BLaER1 (cell line): ENCODE results near the gene ACADVL.

Source experiments
- H3K27ac ChIP-seq: shearing (Covaris generic); formaldehyde crosslinking; 2 replicates; pipeline ENCODE4 v1.8.1; 2022
- H3K27me3 ChIP-seq: shearing (Covaris generic); formaldehyde crosslinking; 2 replicates; pipeline ENCODE4 v1.8.1; 2022
- H3K36me3 ChIP-seq: shearing (Covaris generic); formaldehyde crosslinking; 2 replicates; pipeline ENCODE4 v1.8.1; 2022
- H3K4me1 ChIP-seq: shearing (Covaris generic); formaldehyde crosslinking; 2 replicates; pipeline ENCODE4 v1.8.1; 2022
- H3K4me2 ChIP-seq: shearing (Covaris generic); formaldehyde crosslinking; 2 replicates; pipeline ENCODE4 v1.8.1; 2022
- H3K4me3 ChIP-seq: shearing (Covaris generic); formaldehyde crosslinking; 2 replicates; pipeline ENCODE4 v1.8.1; 2022
- H3K9ac ChIP-seq: shearing (Covaris generic); formaldehyde crosslinking; 2 replicates; pipeline ENCODE4 v1.8.1; 2022
- H3K9me3 ChIP-seq: shearing (Covaris generic); formaldehyde crosslinking; 2 replicates; pipeline ENCODE4 v1.8.1; 2022
- H4K20me1 ChIP-seq: shearing (Covaris generic); formaldehyde crosslinking; 2 replicates; pipeline ENCODE4 v1.8.1; 2022
- Cebpa-rat ChIP-seq: shearing (Covaris generic); IDR thresholded peaks from 2 replicates; pipeline ENCODE4 v1.8.1; 2022

ACADVL gene

DNA sequence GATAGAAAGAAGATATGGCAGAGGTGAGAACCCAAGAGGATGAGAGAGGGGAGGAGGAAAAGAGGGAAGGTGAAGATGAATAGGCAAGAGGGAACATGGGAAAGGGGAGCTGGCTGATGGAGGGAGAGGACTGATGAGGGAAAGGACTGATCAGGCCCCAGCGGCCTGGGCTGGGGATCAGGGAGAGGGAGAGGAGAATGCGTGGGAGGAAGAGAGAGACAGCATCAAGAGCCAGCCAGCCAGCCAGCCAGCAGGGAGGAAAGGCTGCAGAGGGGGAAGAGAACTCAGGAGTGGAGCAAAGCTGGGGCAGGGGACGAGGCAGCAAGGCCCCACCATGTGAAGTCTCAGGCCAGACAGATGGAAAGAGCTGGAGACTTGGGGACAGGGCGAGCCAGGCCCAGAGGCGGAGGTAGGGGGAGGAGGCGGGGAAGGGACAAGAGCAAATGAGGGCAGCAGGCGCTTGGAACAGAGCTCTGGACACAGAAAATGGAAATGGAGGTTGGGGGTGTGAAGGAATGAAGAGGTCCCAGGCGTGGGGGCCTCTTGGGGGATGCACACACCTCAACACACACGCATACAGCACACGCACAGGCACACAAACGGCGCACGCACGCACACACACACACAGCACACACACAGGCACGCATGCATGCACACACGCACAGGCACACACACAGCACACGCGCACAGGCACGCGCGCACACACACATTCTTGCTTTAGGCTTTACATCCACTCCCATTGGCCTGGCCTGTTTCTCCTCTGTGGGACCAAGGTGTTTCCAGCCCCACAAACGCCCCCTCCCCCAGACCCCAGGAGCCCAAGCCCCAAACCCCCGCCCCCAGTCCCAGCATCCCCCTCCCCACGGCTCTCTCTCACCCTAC lies 12.4 kb upstream of the ACADVL start:
- Histone ChIP-seq H3K36me3 (peaks cover 43% of the 10 kb centered on the region), H4K20me1 (peaks cover 65% of the 10 kb centered on the region; the same call in 1 of the 2 replicates), H3K9ac (no peak overlapping the region), H3K4me2 (no peak overlapping the region), H3K27ac (0 out of 2 replicates have a peak overlapping the region, but pooled peaks have one; percentile 18), H3K9me3 (no peaks in the 10 kb centered on the region), H3K4me1 (peaks cover 56% of the 10 kb centered on the region), H3K4me3 (no peak overlapping the region), H3K27me3 (no peaks in the 10 kb centered on the region)
- TF ChIP-seq Cebpa-rat, result no peak

DNA sequence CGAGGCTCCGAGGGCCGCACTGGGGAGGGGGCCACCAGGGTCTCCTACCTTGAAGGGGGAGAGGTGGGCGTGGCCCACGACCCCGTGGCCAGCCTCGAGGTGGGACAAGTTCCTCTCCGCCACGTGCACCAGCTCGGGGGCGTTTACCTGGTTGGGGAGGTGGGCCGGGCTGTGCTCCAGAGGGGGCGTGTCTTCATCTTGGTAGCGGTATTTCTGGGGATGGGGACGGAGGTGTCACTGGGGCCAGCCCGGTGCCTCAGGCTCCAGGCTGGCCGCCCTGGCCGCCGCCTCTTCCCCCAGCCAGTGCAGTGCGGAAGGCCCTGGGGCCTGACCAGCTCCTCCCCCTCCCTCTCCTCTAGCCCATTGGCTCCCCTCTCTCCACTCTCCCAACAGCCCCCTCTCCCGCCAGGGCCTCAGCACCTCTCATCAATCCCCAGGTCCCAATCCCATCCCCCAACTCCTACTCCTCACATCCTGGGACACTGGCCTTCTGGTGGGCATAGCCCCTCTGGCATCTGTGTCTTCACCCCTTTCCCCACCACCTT lies 11.6 kb upstream of the ACADVL start:
- Histone ChIP-seq H3K4me2 (no peak overlapping the region), H4K20me1 (peaks cover 67% of the 10 kb centered on the region; the same call in 1 of the 2 replicates), H3K9me3 (no peaks in the 10 kb centered on the region), H3K4me3 (no peak overlapping the region), H3K27me3 (no peaks in the 10 kb centered on the region), H3K4me1 (peaks cover 64% of the 10 kb centered on the region), H3K9ac (no peak overlapping the region), H3K27ac (no peak overlapping the region), H3K36me3 (peaks cover 35% of the 10 kb centered on the region)
- no peak for TF ChIP-seq Cebpa-rat

DNA sequence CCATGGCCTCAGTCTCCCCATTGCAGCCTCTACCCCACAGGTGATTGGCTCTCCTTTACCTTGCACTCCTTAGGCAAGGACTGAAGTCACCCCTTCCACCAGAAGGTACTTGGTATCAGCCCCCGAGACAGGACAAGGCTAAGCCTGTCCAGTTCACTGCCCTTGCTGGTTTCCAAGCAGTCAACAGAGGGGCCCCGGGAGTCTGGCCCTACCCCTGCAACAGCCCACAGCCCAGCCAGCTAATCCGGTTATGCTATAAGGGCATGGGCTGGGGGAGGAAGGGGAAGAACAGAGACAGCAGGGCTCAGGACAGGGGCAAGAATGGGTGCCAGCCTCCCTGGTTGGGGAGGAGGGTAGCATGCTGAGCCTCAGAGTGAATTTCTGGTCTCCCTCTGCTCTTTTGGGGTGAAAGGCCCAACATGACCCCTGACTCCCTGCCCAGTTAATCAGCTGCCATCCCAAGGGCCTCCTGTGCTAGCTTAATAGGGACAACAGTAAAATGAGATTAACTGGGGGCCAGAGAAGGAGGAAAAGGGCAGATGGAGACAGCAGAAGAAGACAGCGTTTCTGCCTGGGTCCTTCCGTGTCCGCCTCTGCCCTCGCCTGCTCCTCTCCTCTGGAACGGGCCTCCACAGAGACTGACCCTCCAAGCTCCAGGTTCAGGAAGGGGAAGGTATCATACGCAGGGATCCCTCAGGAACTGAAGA lies 10.8 kb upstream of the ACADVL start:
- no peak overlapping the region for H3K27ac ChIP-seq
- H3K9ac ChIP-seq, result peak overlapping the region; percentile 41; the same call in 1 of the 2 replicates
- peaks cover 72% of the 10 kb centered on the region for H3K4me1 ChIP-seq
- TF ChIP-seq Cebpa-rat, result no peak
- no peak overlapping the region for H3K4me2 ChIP-seq
- peaks cover 69% of the 10 kb centered on the region; the same call in 1 of the 2 replicates for H4K20me1 ChIP-seq
- H3K27me3 ChIP-seq, result no peaks in the 10 kb centered on the region
- peaks cover 27% of the 10 kb centered on the region for H3K36me3 ChIP-seq
- H3K4me3 ChIP-seq, result no peak overlapping the region
- no peaks in the 10 kb centered on the region for H3K9me3 ChIP-seq

GRCh38 chr17:7211491-7212273 lies 8.1 kb upstream of the ACADVL start:
- H3K36me3 ChIP-seq, result peaks cover 24% of the 10 kb centered on the region
- peaks cover 66% of the 10 kb centered on the region for H3K4me1 ChIP-seq
- H3K9ac ChIP-seq, result no peak overlapping the region
- H3K4me3 ChIP-seq, result no peak overlapping the region
- TF ChIP-seq Cebpa-rat, result no peak
- H3K9me3 ChIP-seq, result no peaks in the 10 kb centered on the region
- peaks cover 71% of the 10 kb centered on the region for H4K20me1 ChIP-seq
- no peaks in the 10 kb centered on the region for H3K27me3 ChIP-seq
- 0 out of 2 replicates have a peak overlapping the region, but pooled peaks have one; percentile 8 for H3K27ac ChIP-seq
- peak overlapping the region; percentile 63 for H3K4me2 ChIP-seq

GRCh38 chr17:7213895-7214299 lies 5.8 kb upstream of the ACADVL start:
- peak overlapping the region; percentile 66 for H3K4me3 ChIP-seq

DNA sequence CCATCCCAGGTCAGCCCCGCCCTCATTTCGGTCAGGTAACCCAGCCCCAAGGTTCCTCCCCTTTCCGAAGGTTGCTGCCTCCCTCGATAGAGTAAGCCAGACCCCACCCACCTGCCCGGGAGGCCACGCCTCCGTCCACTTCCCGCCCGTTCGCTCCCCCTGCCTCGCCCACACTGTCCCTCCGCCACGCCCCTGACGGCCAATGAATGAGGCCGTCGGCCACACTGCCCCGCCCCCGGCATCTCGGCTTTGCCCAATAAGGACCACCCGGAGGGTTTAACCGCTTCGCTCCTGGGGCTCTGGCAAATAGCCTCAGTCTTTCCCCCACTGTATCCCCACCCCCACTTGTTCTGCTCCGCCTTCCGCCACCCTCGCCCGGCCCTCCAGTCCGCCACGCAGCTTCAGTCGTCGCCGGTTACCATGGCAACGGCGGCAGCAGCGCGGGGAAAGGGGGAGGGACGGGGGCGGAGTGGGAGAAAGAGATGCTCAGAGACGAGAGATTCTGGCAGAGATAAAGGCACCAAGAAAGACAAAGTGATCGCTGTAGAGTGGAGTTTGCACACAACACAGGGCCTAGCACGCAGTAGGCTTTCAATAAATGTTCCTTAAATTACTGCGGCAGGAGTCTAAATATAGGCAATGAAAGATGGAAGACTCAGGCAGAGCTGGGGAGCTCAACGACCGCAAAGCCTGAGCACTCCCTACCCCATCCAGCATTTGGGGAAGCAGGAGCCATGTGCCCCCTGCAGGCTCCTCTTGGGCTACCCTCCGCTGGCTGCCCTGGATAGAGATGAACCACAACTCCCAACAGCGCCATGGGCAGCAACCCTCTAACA lies 5.2 kb upstream of the ACADVL start:
- Histone ChIP-seq H3K27me3 (no peaks in the 10 kb centered on the region), H3K36me3 (peaks cover 9% of the 10 kb centered on the region), H3K4me2 (peak overlapping the region; percentile 99), H4K20me1 (peaks cover 47% of the 10 kb centered on the region), H3K9me3 (no peaks in the 10 kb centered on the region), H3K4me1 (peaks cover 65% of the 10 kb centered on the region), H3K9ac (peak overlapping the region; percentile 67; the same call in 1 of the 2 replicates), H3K4me3 (peak overlapping the region; percentile 66), H3K27ac (peak overlapping the region; percentile 61)
- no peak for TF ChIP-seq Cebpa-rat

More at GRCh38 chr17:7213895-7214299, 5.8 kb upstream of the ACADVL start:
- Histone ChIP-seq H3K36me3 (peaks cover 15% of the 10 kb centered on the region), H4K20me1 (peaks cover 53% of the 10 kb centered on the region), H3K4me1 (peaks cover 65% of the 10 kb centered on the region), H3K9me3 (no peaks in the 10 kb centered on the region), H3K27ac (peak overlapping the region; percentile 61), H3K27me3 (no peaks in the 10 kb centered on the region), H3K9ac (peak overlapping the region; percentile 67; the same call in 1 of the 2 replicates), H3K4me2 (peak overlapping the region; percentile 99)
- TF ChIP-seq Cebpa-rat, result peak; percentile 49; the same call in 1 of the 2 replicates

DNA sequence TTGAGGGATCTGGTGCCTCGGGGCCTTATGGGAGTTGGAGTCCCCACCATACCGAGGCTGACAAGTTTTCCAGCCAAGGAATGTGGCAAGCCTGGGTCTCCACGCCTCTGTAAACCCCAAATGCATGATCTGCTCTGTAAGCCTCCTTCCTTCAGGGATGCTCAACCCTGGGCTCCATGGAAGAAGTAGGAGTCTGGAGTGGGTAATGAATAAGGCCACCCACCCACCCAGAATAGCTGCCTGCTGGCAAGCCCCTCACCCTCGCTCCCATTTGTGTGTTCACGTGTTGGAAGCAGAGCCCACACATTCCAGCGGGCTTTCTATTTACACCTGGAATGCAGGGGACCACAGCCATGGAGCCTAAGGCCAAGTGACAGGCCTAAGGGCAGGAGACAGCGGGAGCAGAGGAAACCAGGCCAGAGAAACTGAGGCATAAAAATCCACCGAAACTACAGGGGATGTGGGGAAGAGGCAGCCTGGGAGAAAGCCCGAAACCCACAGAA lies 4.6 kb upstream of the ACADVL start:
- Histone ChIP-seq H3K4me1 (peaks cover 66% of the 10 kb centered on the region), H4K20me1 (peaks cover 44% of the 10 kb centered on the region), H3K9ac (peak overlapping the region; percentile 34), H3K36me3 (peaks cover 5% of the 10 kb centered on the region), H3K4me2 (peak overlapping the region; percentile 99), H3K4me3 (peak overlapping the region; percentile 66), H3K9me3 (no peaks in the 10 kb centered on the region), H3K27ac (peak overlapping the region; percentile 45; the same call in 1 of the 2 replicates), H3K27me3 (no peaks in the 10 kb centered on the region)
- no peak for TF ChIP-seq Cebpa-rat

DNA sequence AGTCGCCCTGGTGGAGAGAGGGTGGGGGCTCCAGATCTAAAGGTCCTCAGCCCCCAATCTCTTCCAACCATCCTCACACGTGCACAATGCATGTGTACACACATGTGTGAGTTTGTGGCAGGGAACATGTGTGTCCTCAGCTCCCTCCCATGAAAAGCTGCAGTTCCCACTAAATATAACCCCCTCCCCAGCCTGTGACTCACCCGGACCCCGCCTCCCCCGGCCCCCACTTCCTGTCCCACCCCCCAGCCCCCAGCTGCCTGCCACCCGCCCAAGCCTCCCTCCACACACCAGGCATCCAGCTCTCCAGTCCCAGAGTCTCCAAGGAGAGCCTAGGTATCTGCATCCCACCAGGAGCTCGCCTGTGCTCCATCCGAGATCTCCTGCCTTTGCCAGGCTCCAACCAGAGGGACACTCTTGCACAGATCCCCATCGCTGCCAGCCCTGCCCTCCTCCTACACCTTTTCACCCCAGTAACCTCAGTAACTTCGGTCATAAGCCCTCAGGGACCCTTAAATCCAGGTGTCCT lies 4.0 kb upstream of the ACADVL start:
- Histone ChIP-seq H3K27me3 (no peaks in the 10 kb centered on the region), H3K27ac (peak overlapping the region; percentile 56), H4K20me1 (peaks cover 44% of the 10 kb centered on the region), H3K4me1 (peaks cover 72% of the 10 kb centered on the region), H3K9ac (peak overlapping the region; percentile 75), H3K4me3 (peak overlapping the region; percentile 71), H3K4me2 (peak overlapping the region; percentile 99), H3K9me3 (no peaks in the 10 kb centered on the region), H3K36me3 (no peaks in the 10 kb centered on the region)
- no peak for TF ChIP-seq Cebpa-rat
